Hepatocyte (in vitro differentiated cells): Measurements from ENCODE around the gene DAP. TPM values are rescaled to one million over a fixed set of nuclear protein-coding genes. Genes with fewer than 3 reads are reported as not detected.

Experiments used
- DNase-seq: peaks from one replicate; pipeline ENCODE4 v3.0.0-alpha.2; 2016; ENCODE audit warnings: low spot score
- H2AFZ ChIP-seq: fragments of 200-600 bp; sonication (generic); 2 replicates; pipeline ENCODE4 v1.6.0; 2016; ENCODE audit warnings: antibody characterized with exemption, mild to moderate bottlenecking
- H3K27ac ChIP-seq: fragments of 200-600 bp; sonication (generic); 2 replicates; pipeline ENCODE4 v1.5.1; 2016; ENCODE audit warnings: mild to moderate bottlenecking
- H3K27me3 ChIP-seq: fragments of 200-600 bp; sonication (generic); 2 replicates; pipeline ENCODE4 v1.6.1; 2016
- H3K36me3 ChIP-seq: fragments of 200-600 bp; sonication (generic); replicated peaks from 2 replicates; pipeline ENCODE4 v1.5.1; 2016; ENCODE audit warnings: low read depth; ENCODE audit not compliant: insufficient read depth
- H3K4me1 ChIP-seq: fragments of 200-600 bp; sonication (generic); 2 replicates; pipeline ENCODE4 v1.5.1; 2016; ENCODE audit warnings: mild to moderate bottlenecking, moderate library complexity; ENCODE audit not compliant: insufficient read depth
- H3K4me2 ChIP-seq: fragments of 200-600 bp; sonication (generic); 2 replicates; pipeline ENCODE4 v1.6.0; 2016
- H3K4me3 ChIP-seq: fragments of 200-600 bp; sonication (generic); 2 replicates; pipeline ENCODE4 v1.5.1; 2016; ENCODE audit warnings: mild to moderate bottlenecking
- H3K79me2 ChIP-seq: fragments of 200-600 bp; sonication (generic); 2 replicates; pipeline ENCODE4 v1.6.0; 2017; ENCODE audit warnings: mild to moderate bottlenecking
- H3K9me2 ChIP-seq: fragments of 200-600 bp; sonication (generic); replicated peaks from 2 replicates; pipeline ENCODE4 v1.6.0; 2017; ENCODE audit warnings: mild to moderate bottlenecking; ENCODE audit not compliant: insufficient read depth
- H3K9me3 ChIP-seq: fragments of 200-600 bp; sonication (generic); 2 replicates; pipeline ENCODE4 v1.5.1; 2016; ENCODE audit warnings: low read depth, mild to moderate bottlenecking
- H4K20me1 ChIP-seq: fragments of 200-600 bp; sonication (generic); 2 replicates; pipeline ENCODE4 v1.6.0; 2016; ENCODE audit warnings: mild to moderate bottlenecking; ENCODE audit not compliant: insufficient read depth, poor library complexity, severe bottlenecking
- CTCF ChIP-seq: fragments of 200-600 bp; sonication (generic); IDR thresholded peaks from 2 replicates; pipeline ENCODE4 v1.5.1; 2016; ENCODE audit warnings: antibody characterized with exemption, mild to moderate bottlenecking; ENCODE audit not compliant: poor library complexity
- EZH2 ChIP-seq: fragments of 200-600 bp; sonication (generic); IDR thresholded peaks from 2 replicates; pipeline ENCODE4 v1.6.1; 2016; ENCODE audit warnings: antibody characterized with exemption, mild to moderate bottlenecking, borderline replicate concordance
- EZH2phosphoT487 ChIP-seq: fragments of 200-600 bp; sonication (generic); IDR thresholded peaks from one replicate; pipeline ENCODE4 v1.6.1; 2018; ENCODE audit warnings: antibody characterized with exemption, mild to moderate bottlenecking, low read depth, moderate library complexity; ENCODE audit not compliant: unreplicated experiment, severe bottlenecking
- WGBS: methylation state at CpG from one replicate; pipeline ENCODE4 v1.1.6; 2016; ENCODE audit warnings: low lambda C conversion rate; ENCODE audit errors: missing lambda C conversion rate; 5-methylcytosine and 5-hydroxymethylcytosine counted together
- polyA plus RNA-seq: library from polyadenylated mRNA; unstranded; fragments of >200 nt; fragmentation: Nextera tagmentation; extraction: Ambion mirVana; gene quantifications from 2 replicates; pipeline ENCODE4 v1.2.1, GENCODE V29; 2016
- total RNA-seq: library from RNA; depleted of rRNA; stranded (reverse); fragments of >200 nt; gene quantifications from 2 replicates; pipeline ENCODE4 v1.2.3, GENCODE V29; 2014

The DAP gene
- total and polyA plus RNA-seq, 2 experiments from 2014 or later: 74.8 to 196 TPM

GRCh38 chr5:10761933-10762775 is 1.1 kb upstream of the DAP start:
- 61% methylated on average over 17 of the region's 17 CpGs for WGBS
- Histone ChIP-seq H2AFZ (peak overlapping the region; percentile 95), H3K9me2 (no peaks in the 10 kb centered on the region), H3K79me2 (peaks cover 30% of the 10 kb centered on the region), H3K4me2 (peak overlapping the region; percentile 93), H3K27ac (peak overlapping the region; percentile 100), H3K27me3 (no peaks in the 10 kb centered on the region), H3K36me3 (no peaks in the 10 kb centered on the region), H3K4me1 (peaks cover 28% of the 10 kb centered on the region), H3K9me3 (no peaks in the 10 kb centered on the region), H4K20me1 (peaks cover 24% of the 10 kb centered on the region), H3K4me3 (no peak overlapping the region)
- DNase-seq: peak; percentile 28
- TF ChIP-seq EZH2: no peak
- no peak for TF ChIP-seq EZH2phosphoT487
- TF ChIP-seq CTCF: no peak

GRCh38 chr5:10760921-10761184 is 181 bp downstream of the DAP start:
- Histone ChIP-seq H3K9me2 (no peaks in the 10 kb centered on the region), H3K9me3 (no peaks in the 10 kb centered on the region), H4K20me1 (peaks cover 37% of the 10 kb centered on the region), H3K79me2 (peaks cover 43% of the 10 kb centered on the region), H3K4me1 (peaks cover 37% of the 10 kb centered on the region), H3K4me3 (peak overlapping the region; percentile 41), H3K27me3 (no peaks in the 10 kb centered on the region), H2AFZ (peak overlapping the region; percentile 50), H3K36me3 (no peaks in the 10 kb centered on the region), H3K4me2 (peak overlapping the region; percentile 81), H3K27ac (peak overlapping the region; percentile 100)
- no peak for DNase-seq
- TF ChIP-seq EZH2phosphoT487 (no peak), CTCF (no peak)
- under 1% methylated on average over 30 of the region's 42 CpGs for WGBS

GRCh38 chr5:10760096-10760920 is 726 bp downstream of the DAP start:
- Histone ChIP-seq H3K9me2 (no peaks in the 10 kb centered on the region), H3K4me1 (peaks cover 37% of the 10 kb centered on the region), H3K27me3 (no peaks in the 10 kb centered on the region), H3K4me3 (peak overlapping the region; percentile 41), H3K27ac (peak overlapping the region; percentile 100), H3K79me2 (peaks cover 49% of the 10 kb centered on the region), H2AFZ (peak overlapping the region; percentile 50), H3K4me2 (peak overlapping the region; percentile 81), H4K20me1 (peaks cover 41% of the 10 kb centered on the region), H3K9me3 (no peaks in the 10 kb centered on the region), H3K36me3 (no peaks in the 10 kb centered on the region)
- 6% methylated on average over 31 of the region's 43 CpGs for WGBS
- TF ChIP-seq CTCF (no peak), EZH2 (no peak), EZH2phosphoT487 (no peak)
- peak; percentile 81 for DNase-seq
